ENCODE results near the gene MIB1.

DNA sequence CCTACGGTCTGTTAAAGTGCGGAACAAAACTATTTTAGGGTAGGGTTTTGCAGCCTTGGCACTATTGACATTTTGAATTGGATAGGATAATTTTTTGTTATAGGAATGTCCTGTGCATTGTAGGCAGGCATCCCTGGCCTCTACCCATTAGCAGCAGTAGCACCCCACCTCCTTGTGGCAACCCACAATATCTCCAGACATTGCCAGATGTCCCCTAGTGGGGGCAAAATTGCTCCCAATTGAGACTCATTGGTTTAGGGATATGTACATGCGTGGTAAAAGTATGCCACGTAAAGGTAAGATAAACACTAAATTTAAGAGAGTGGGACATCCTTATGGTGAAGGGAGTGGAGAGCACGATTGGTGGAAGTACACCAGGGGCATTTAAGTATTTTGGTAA, 4.6 kb downstream of the MIB1 start:
- TF ChIP-seq, protein P1, sequence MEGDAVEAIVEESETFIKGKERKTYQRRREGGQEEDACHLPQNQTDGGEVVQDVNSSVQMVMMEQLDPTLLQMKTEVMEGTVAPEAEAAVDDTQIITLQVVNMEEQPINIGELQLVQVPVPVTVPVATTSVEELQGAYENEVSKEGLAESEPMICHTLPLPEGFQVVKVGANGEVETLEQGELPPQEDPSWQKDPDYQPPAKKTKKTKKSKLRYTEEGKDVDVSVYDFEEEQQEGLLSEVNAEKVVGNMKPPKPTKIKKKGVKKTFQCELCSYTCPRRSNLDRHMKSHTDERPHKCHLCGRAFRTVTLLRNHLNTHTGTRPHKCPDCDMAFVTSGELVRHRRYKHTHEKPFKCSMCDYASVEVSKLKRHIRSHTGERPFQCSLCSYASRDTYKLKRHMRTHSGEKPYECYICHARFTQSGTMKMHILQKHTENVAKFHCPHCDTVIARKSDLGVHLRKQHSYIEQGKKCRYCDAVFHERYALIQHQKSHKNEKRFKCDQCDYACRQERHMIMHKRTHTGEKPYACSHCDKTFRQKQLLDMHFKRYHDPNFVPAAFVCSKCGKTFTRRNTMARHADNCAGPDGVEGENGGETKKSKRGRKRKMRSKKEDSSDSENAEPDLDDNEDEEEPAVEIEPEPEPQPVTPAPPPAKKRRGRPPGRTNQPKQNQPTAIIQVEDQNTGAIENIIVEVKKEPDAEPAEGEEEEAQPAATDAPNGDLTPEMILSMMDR (IDR thresholded peaks at IDR 0.05; ENCODE audit: insufficient read depth, low read length, poor library complexity, severe bottlenecking), result no peak
- no peak for TF ChIP-seq EZH2phosphoT487 (conservative IDR thresholded peaks at IDR 0.05; ENCODE audit: low read length)

Measured in SU-DHL-6 (cell line).